Keratinocyte (primary cell): ENCODE measurements around the gene TMEM132E.

Source experiments
- EZH2 ChIP-seq: IDR thresholded peaks from one replicate; pipeline ENCODE4 v1.6.1; 2012; ENCODE audit warnings: inconsistent platforms, mild to moderate bottlenecking, low read length, moderate library complexity
- TF ChIP-seq, protein P1 (sequence below), 3 experiments: IDR thresholded peaks in 1 of 3; conservative IDR thresholded peaks in 1 of 3; optimal IDR thresholded peaks in 1 of 3; 2 replicates in 2 of 3; 3 replicates in 1 of 3; pipeline versions ENCODE3 to v1.5.1; 2011; ENCODE audit warnings: low read length in 3 of 3, mild to moderate bottlenecking in 3 of 3, moderate library complexity in 2 of 3, control low read depth in 1 of 3, inconsistent platforms in 1 of 3; ENCODE audit not compliant: insufficient read depth in 2 of 3; ENCODE audit errors: extremely low read depth in 1 of 3

DNA sequence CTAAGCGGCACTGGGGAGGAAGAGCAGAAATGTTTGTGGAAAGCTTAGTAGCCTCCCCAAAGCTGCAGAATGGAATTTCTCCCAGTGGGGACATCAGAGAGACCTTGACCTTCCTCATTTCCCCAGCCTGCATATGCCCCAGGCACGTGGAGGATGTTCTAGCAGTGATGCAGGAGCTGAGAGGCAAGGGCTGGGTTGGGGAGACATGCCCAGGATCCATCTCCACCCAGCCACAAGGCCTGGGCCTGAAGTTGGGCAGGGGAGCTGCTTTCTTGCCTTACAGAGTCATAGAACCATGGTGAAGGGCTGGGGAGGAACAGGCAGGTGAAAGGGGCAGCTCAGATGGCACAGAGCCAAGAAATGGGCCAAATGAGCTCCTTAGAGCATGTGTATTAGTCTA is 104.0 kb downstream of the TMEM132E start:
- TF ChIP-seq EZH2, result no peak
- TF ChIP-seq, protein P1, sequence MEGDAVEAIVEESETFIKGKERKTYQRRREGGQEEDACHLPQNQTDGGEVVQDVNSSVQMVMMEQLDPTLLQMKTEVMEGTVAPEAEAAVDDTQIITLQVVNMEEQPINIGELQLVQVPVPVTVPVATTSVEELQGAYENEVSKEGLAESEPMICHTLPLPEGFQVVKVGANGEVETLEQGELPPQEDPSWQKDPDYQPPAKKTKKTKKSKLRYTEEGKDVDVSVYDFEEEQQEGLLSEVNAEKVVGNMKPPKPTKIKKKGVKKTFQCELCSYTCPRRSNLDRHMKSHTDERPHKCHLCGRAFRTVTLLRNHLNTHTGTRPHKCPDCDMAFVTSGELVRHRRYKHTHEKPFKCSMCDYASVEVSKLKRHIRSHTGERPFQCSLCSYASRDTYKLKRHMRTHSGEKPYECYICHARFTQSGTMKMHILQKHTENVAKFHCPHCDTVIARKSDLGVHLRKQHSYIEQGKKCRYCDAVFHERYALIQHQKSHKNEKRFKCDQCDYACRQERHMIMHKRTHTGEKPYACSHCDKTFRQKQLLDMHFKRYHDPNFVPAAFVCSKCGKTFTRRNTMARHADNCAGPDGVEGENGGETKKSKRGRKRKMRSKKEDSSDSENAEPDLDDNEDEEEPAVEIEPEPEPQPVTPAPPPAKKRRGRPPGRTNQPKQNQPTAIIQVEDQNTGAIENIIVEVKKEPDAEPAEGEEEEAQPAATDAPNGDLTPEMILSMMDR (optimal IDR thresholded peaks at IDR 0.05 in 1 of 3, IDR thresholded peaks at IDR 0.05 in 1 of 3, conservative IDR thresholded peaks at IDR 0.05 in 1 of 3; ENCODE audit: extremely low read depth in 1 of 3, insufficient read depth in 2 of 3, low read length in 3 of 3), result no peak
